VCaP (cell line): ENCODE measurements around the gene SIK3.
"Not testable (repeated sequence)": the region's sequence is repeated elsewhere in the genome, so short reads cannot be mapped to it uniquely, and the experiment has no call there.

Source experiments
- H3K27ac ChIP-seq: fragments of 450-650 bp; 2 replicates; pipeline ENCODE4 v1.5.1; 2017
- CTCF ChIP-seq: fragments of 450-650 bp; conservative IDR thresholded peaks from 2 replicates; pipeline ENCODE4 v1.5.1; 2017; ENCODE audit warnings: mild to moderate bottlenecking, moderate library complexity

Gene SIK3

GRCh38 chr11:116812109-116812508 lies 286.1 kb downstream of the SIK3 start:
- H3K27ac ChIP-seq: no peak overlapping the region
- no peak for TF ChIP-seq CTCF

- TF ChIP-seq CTCF: no peak
- no peak overlapping the region for H3K27ac ChIP-seq
Observed at GRCh38 chr11:116811194-116811593, 287.0 kb downstream of the SIK3 start.

GRCh38 chr11:116808262-116809175 lies 289.7 kb downstream of the SIK3 start:
- H3K27ac ChIP-seq: peak overlapping the region; percentile 74
- no peak for TF ChIP-seq CTCF

- TF ChIP-seq CTCF: no peak
- peak overlapping the region; percentile 74 for H3K27ac ChIP-seq
Observed at GRCh38 chr11:116807601-116808261, 290.5 kb downstream of the SIK3 start.

- TF ChIP-seq CTCF: no peak
- no peak overlapping the region for H3K27ac ChIP-seq
Observed at GRCh38 chr11:116804001-116804400, 294.2 kb downstream of the SIK3 start.

GRCh38 chr11:116801662-116802061 lies 296.6 kb downstream of the SIK3 start:
- H3K27ac ChIP-seq: not testable (repeated sequence)

GRCh38 chr11:116800610-116801009 lies 297.6 kb downstream of the SIK3 start:
- no peak overlapping the region for H3K27ac ChIP-seq
- TF ChIP-seq CTCF: no peak

- no peak overlapping the region for H3K27ac ChIP-seq
- no peak for TF ChIP-seq CTCF
Observed at GRCh38 chr11:116798368-116798767, 299.9 kb downstream of the SIK3 start.
